Neural progenitor cell (in vitro differentiated cells): ENCODE results near the gene DISP2. TPM values are rescaled to one million over a fixed set of nuclear protein-coding genes. Genes with fewer than 3 reads are reported as not detected.

Experiments
- DNase-seq: peaks from one replicate; pipeline ENCODE4 v3.0.0-alpha.2; 2016; ENCODE audit warnings: low spot score
- H2AFZ ChIP-seq: fragments of 200-600 bp; sonication (generic); replicated peaks from 2 replicates; pipeline ENCODE4 v1.6.1; 2016; ENCODE audit warnings: antibody characterized with exemption
- H3F3A ChIP-seq: fragments of 200-600 bp; sonication (generic); 2 replicates; pipeline ENCODE4 v1.6.1; 2016; ENCODE audit warnings: antibody characterized with exemption, low read depth
- H3K27ac ChIP-seq: fragments of 200-600 bp; sonication (generic); 2 replicates; pipeline ENCODE4 v1.5.1; 2016; ENCODE audit warnings: mild to moderate bottlenecking
- H3K27me3 ChIP-seq: fragments of 200-600 bp; sonication (generic); 2 replicates; pipeline ENCODE4 v1.6.1; 2016; ENCODE audit warnings: mild to moderate bottlenecking, moderate library complexity
- H3K36me3 ChIP-seq: fragments of 200-600 bp; sonication (generic); 2 replicates; pipeline ENCODE4 v1.5.1; 2016
- H3K4me1 ChIP-seq: fragments of 200-600 bp; sonication (generic); 2 replicates; pipeline ENCODE4 v1.6.1; 2016; ENCODE audit warnings: mixed run types
- H3K4me2 ChIP-seq: fragments of 200-600 bp; sonication (generic); 2 replicates; pipeline ENCODE4 v1.6.1; 2016
- H3K4me3 ChIP-seq: fragments of 200-600 bp; sonication (generic); 2 replicates; pipeline ENCODE4 v1.5.1; 2016
- H3K79me2 ChIP-seq: fragments of 200-600 bp; sonication (generic); 2 replicates; pipeline ENCODE4 v1.6.1; 2016; ENCODE audit warnings: low read depth
- H3K9ac ChIP-seq: fragments of 200-600 bp; sonication (generic); 2 replicates; pipeline ENCODE4 v1.6.1; 2016
- H3K9me3 ChIP-seq: fragments of 200-600 bp; sonication (generic); 2 replicates; pipeline ENCODE4 v1.5.1; 2016; ENCODE audit warnings: low read depth
- H4K20me1 ChIP-seq: fragments of 200-600 bp; sonication (generic); 2 replicates; pipeline ENCODE4 v1.6.1; 2016; ENCODE audit warnings: low read depth
- H3K27ac Mint-ChIP-seq: 3 replicates; pipeline ENCODE4 v1.8.0; 2021; ENCODE audit warnings: mixed read lengths
- H3K27me3 Mint-ChIP-seq: 2 replicates; pipeline ENCODE4 v1.8.0; 2022; ENCODE audit warnings: low read depth, mild to moderate bottlenecking, inconsistent platforms, moderate library complexity, mixed read lengths; ENCODE audit not compliant: insufficient read depth
- H3K36me3 Mint-ChIP-seq: 3 replicates; pipeline ENCODE4 v1.8.0; 2021; ENCODE audit warnings: mixed read lengths
- H3K4me1 Mint-ChIP-seq: 3 replicates; pipeline ENCODE4 v1.8.0; 2021; ENCODE audit warnings: mixed read lengths
- H3K4me3 Mint-ChIP-seq: 3 replicates; pipeline ENCODE4 v1.8.0; 2021; ENCODE audit warnings: mild to moderate bottlenecking, moderate library complexity, mixed read lengths
- H3K9me3 Mint-ChIP-seq: 3 replicates; pipeline ENCODE4 v1.8.0; 2020; ENCODE audit warnings: mixed read lengths
- EZH2 ChIP-seq: fragments of 200-600 bp; sonication (generic); IDR thresholded peaks from 2 replicates; pipeline ENCODE4 v1.6.1; 2017; ENCODE audit warnings: antibody characterized with exemption, mild to moderate bottlenecking, moderate library complexity
- EZH2phosphoT487 ChIP-seq: fragments of 200-600 bp; sonication (generic); IDR thresholded peaks from 2 replicates; pipeline ENCODE4 v1.6.1; 2017; ENCODE audit warnings: antibody characterized with exemption
- total RNA-seq: library from RNA; depleted of rRNA; stranded (reverse); fragments of >200 nt; gene quantifications from 2 replicates; pipeline ENCODE4 v1.2.3, GENCODE V29; 2015; ENCODE audit warnings: low replicate concordance
- TF ChIP-seq, protein P1 (sequence below): fragments of 200-600 bp; sonication (generic); IDR thresholded peaks from 2 replicates; pipeline ENCODE4 v1.5.1; 2017; ENCODE audit warnings: antibody characterized with exemption, mild to moderate bottlenecking

DISP2 gene
- total RNA-seq, 1 donor from 2014 or later, result not detected

DNA sequence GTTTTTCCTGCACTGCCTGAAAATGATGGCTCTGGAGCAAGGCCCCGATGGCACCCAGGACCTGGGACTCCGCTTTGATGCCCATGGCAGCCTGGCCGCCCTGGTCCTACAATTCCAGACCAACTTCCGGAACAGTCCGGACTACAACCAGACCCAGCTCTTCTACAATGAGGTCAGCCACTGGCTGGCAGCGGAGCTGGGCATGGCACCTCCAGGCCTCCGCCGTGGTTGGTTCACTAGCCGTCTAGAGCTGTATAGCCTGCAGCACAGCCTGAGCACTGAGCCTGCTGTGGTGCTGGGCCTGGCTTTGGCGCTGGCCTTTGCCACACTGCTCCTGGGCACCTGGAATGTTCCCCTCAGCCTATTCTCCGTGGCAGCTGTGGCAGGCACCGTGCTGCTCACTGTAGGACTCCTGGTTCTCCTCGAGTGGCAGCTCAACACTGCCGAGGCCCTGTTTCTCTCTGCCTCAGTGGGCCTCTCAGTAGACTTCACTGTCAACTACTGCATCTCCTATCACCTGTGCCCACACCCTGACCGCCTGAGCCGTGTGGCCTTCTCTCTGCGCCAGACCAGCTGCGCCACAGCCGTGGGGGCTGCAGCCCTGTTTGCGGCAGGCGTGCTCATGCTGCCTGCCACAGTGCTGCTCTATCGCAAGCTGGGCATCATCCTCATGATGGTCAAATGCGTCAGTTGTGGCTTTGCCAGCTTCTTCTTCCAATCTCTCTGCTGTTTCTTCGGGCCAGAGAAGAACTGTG, 10.9 kb downstream of the DISP2 start:
- no peaks in the 10 kb centered on the region for H3K4me1 ChIP-seq
- no peaks in the 10 kb centered on the region for H3K9me3 Mint-ChIP-seq
- H3K36me3 ChIP-seq, result no peaks in the 10 kb centered on the region
- no peaks in the 10 kb centered on the region for H3K79me2 ChIP-seq
- H4K20me1 ChIP-seq, result no peaks in the 10 kb centered on the region
- H3K27me3 Mint-ChIP-seq, result peaks cover 23% of the 10 kb centered on the region
- H3K36me3 Mint-ChIP-seq, result no peaks in the 10 kb centered on the region
- no peak overlapping the region for H3K9ac ChIP-seq
- DNase-seq, result no peak
- peaks cover 60% of the 10 kb centered on the region for H3K27me3 ChIP-seq
- H3K4me3 Mint-ChIP-seq, result peak overlapping the region; percentile 74
- peaks cover 4% of the 10 kb centered on the region for H3K4me1 Mint-ChIP-seq
- H3K27ac Mint-ChIP-seq, result peak overlapping the region; percentile 96
- no peak overlapping the region for H3K4me2 ChIP-seq
- H3F3A ChIP-seq, result no peaks in the 10 kb centered on the region
- no peak overlapping the region for H2AFZ ChIP-seq
- H3K9me3 ChIP-seq, result no peaks in the 10 kb centered on the region
- H3K4me3 ChIP-seq, result no peak overlapping the region
- TF ChIP-seq, protein P1, sequence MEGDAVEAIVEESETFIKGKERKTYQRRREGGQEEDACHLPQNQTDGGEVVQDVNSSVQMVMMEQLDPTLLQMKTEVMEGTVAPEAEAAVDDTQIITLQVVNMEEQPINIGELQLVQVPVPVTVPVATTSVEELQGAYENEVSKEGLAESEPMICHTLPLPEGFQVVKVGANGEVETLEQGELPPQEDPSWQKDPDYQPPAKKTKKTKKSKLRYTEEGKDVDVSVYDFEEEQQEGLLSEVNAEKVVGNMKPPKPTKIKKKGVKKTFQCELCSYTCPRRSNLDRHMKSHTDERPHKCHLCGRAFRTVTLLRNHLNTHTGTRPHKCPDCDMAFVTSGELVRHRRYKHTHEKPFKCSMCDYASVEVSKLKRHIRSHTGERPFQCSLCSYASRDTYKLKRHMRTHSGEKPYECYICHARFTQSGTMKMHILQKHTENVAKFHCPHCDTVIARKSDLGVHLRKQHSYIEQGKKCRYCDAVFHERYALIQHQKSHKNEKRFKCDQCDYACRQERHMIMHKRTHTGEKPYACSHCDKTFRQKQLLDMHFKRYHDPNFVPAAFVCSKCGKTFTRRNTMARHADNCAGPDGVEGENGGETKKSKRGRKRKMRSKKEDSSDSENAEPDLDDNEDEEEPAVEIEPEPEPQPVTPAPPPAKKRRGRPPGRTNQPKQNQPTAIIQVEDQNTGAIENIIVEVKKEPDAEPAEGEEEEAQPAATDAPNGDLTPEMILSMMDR, result no peak
- TF ChIP-seq EZH2phosphoT487, result no peak
- TF ChIP-seq EZH2, result no peak
- no peak overlapping the region for H3K27ac ChIP-seq

DNA sequence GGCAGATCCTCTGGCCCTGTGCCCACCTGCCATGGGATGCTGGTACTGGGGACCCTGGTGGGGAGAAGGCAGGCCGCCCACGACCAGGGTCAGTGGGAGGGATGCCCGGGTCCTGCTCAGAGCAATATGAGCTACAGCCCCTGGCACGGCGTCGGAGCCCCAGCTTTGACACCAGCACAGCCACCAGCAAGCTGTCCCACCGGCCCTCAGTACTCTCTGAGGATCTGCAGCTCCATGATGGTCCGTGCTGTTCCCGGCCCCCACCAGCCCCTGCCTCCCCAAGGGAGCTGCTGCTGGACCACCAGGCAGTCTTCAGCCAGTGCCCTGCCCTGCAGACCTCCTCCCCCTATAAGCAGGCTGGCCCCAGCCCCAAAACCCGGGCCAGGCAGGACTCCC, 11.5 kb downstream of the DISP2 start:
- Histone ChIP-seq H3K9ac (no peak overlapping the region), H3K27ac (no peak overlapping the region), H2AFZ (no peak overlapping the region), H3K4me2 (no peak overlapping the region), H3K9me3 (no peaks in the 10 kb centered on the region), H4K20me1 (no peaks in the 10 kb centered on the region), H3K4me3 (no peak overlapping the region), H3K4me1 (no peaks in the 10 kb centered on the region), H3K79me2 (no peaks in the 10 kb centered on the region), H3K27me3 (peaks cover 60% of the 10 kb centered on the region), H3F3A (no peaks in the 10 kb centered on the region), H3K36me3 (no peaks in the 10 kb centered on the region)
- H3K9me3 Mint-ChIP-seq, result no peaks in the 10 kb centered on the region
- DNase-seq, result no peak
- H3K27me3 Mint-ChIP-seq, result peaks cover 22% of the 10 kb centered on the region
- no peaks in the 10 kb centered on the region for H3K36me3 Mint-ChIP-seq
- peak overlapping the region; percentile 74 for H3K4me3 Mint-ChIP-seq
- TF ChIP-seq, protein P1, result no peak
- TF ChIP-seq EZH2phosphoT487 (no peak), EZH2 (no peak)
- H3K4me1 Mint-ChIP-seq, result peaks cover 4% of the 10 kb centered on the region
- H3K27ac Mint-ChIP-seq, result no peak overlapping the region

DNA sequence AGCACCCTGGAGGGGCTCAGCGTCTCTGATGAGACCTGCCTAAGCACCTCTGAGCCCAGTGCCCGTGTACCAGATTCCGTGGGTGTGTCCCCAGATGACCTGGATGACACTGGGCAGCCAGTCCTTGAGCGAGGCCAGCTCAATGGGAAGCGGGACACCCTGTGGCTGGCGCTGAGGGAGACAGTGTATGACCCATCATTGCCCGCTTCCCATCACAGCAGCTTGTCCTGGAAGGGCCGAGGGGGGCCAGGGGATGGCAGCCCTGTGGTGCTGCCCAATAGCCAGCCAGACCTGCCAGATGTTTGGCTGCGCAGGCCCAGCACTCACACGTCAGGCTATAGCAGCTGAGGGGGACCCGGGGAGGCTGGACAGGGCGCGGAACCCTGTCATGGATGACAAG, 12.0 kb downstream of the DISP2 start:
- H3K4me1 ChIP-seq, result no peaks in the 10 kb centered on the region
- H3K27ac ChIP-seq, result no peak overlapping the region
- H4K20me1 ChIP-seq, result no peaks in the 10 kb centered on the region
- DNase-seq, result no peak
- H3K36me3 ChIP-seq, result no peaks in the 10 kb centered on the region
- no peak overlapping the region for H3K4me3 Mint-ChIP-seq
- H3K9me3 Mint-ChIP-seq, result no peaks in the 10 kb centered on the region
- H3F3A ChIP-seq, result no peaks in the 10 kb centered on the region
- TF ChIP-seq, protein P1, result no peak
- no peak for TF ChIP-seq EZH2phosphoT487
- no peak for TF ChIP-seq EZH2
- no peak overlapping the region for H3K27ac Mint-ChIP-seq
- no peak overlapping the region for H3K4me2 ChIP-seq
- H3K27me3 ChIP-seq, result peaks cover 60% of the 10 kb centered on the region
- H3K4me3 ChIP-seq, result no peak overlapping the region
- H3K27me3 Mint-ChIP-seq, result peaks cover 26% of the 10 kb centered on the region
- H3K9ac ChIP-seq, result no peak overlapping the region
- no peaks in the 10 kb centered on the region for H3K36me3 Mint-ChIP-seq
- peaks cover 4% of the 10 kb centered on the region for H3K4me1 Mint-ChIP-seq
- H2AFZ ChIP-seq, result no peak overlapping the region
- no peaks in the 10 kb centered on the region for H3K79me2 ChIP-seq
- H3K9me3 ChIP-seq, result no peaks in the 10 kb centered on the region
